ENCODE data around the gene IL23R.

The IL23R gene

DNA sequence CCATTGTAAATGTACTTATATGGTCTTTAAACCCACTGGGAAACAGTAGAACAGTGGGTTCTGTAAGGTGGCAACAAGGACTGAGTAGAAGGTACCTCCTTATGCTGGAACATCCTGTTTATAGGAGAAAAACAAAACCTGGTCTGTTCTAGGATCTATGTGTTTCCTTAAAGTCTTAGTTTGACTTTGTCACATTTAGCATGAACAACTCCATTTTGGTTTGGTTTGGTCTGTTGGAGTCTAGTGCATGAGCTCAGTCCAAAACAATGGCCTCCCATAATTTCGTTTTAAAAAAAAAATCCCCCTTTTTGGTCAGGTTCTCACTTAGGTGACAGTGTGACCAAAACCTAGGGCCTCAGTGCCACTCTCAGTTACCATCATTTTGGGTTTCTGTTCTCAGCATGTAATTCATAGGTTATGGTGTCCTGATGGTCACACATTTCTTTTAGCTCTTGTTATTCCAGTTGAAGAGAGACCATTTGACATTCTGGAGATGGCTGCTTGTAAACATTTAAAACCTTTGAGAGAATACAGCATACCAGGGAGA is 75.0 kb downstream of the IL23R start:
- TF ChIP-seq, protein P1, sequence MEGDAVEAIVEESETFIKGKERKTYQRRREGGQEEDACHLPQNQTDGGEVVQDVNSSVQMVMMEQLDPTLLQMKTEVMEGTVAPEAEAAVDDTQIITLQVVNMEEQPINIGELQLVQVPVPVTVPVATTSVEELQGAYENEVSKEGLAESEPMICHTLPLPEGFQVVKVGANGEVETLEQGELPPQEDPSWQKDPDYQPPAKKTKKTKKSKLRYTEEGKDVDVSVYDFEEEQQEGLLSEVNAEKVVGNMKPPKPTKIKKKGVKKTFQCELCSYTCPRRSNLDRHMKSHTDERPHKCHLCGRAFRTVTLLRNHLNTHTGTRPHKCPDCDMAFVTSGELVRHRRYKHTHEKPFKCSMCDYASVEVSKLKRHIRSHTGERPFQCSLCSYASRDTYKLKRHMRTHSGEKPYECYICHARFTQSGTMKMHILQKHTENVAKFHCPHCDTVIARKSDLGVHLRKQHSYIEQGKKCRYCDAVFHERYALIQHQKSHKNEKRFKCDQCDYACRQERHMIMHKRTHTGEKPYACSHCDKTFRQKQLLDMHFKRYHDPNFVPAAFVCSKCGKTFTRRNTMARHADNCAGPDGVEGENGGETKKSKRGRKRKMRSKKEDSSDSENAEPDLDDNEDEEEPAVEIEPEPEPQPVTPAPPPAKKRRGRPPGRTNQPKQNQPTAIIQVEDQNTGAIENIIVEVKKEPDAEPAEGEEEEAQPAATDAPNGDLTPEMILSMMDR (IDR thresholded peaks at IDR 0.05; ENCODE audit: low read depth, low read length): no peak

DNA sequence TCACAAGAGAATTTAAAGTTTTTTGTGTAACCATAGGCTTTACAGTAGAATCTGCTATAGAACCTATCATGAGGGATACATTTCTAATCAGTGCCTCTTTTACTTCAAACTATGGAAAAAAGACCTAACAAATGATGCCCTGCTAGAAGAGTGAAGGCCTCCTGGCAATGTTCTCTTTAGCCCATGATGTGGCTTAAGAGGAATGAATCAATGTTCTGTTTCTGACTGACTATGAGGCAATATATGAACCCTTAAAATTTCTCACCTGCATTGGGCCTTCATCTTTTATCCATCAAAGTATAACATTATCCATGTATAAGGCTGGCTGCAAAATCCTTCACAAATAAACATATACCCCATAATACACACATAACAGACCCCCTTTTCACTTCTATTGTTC is 75.8 kb downstream of the IL23R start:
- DNase-seq (ENCODE audit: extremely low read depth, low read depth): no peak
- TF ChIP-seq, protein P1 (IDR thresholded peaks at IDR 0.05; ENCODE audit: low read depth, low read length): no peak

More for the DNA sequence above, 75.0 kb downstream of the IL23R start:
- no peak for DNase-seq (ENCODE audit: extremely low read depth, low read depth)

DNA sequence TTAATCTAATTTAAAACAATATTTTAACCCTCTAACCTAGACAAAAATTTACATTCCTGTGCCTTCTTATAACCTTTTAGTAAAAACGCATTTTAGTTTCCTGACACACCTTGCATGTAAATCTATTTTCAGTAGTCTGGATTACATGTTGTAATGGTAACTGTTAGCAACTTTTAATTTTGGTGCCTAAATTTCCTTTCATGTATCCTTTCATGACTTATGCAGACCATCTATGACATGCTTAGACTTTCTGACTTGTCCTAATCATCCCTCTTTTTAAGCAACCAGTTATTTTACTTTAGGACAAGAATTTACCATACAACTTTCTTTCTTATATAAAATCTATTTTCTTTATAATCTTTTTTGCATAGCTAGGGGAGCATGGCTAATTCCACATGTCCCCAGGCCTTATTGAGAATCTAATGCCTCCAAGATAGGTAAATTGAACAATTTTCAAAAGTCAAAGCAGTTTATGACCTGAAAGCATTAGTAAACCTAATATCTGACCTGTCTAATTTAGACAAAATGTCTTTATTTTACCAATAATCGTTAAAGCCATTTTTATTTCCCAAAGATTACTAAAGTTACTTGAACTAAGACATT is 83.9 kb downstream of the IL23R start:
- TF ChIP-seq, protein P1 (IDR thresholded peaks at IDR 0.05; ENCODE audit: low read depth, low read length): no peak
- DNase-seq (ENCODE audit: extremely low read depth, low read depth): no peak

DNA sequence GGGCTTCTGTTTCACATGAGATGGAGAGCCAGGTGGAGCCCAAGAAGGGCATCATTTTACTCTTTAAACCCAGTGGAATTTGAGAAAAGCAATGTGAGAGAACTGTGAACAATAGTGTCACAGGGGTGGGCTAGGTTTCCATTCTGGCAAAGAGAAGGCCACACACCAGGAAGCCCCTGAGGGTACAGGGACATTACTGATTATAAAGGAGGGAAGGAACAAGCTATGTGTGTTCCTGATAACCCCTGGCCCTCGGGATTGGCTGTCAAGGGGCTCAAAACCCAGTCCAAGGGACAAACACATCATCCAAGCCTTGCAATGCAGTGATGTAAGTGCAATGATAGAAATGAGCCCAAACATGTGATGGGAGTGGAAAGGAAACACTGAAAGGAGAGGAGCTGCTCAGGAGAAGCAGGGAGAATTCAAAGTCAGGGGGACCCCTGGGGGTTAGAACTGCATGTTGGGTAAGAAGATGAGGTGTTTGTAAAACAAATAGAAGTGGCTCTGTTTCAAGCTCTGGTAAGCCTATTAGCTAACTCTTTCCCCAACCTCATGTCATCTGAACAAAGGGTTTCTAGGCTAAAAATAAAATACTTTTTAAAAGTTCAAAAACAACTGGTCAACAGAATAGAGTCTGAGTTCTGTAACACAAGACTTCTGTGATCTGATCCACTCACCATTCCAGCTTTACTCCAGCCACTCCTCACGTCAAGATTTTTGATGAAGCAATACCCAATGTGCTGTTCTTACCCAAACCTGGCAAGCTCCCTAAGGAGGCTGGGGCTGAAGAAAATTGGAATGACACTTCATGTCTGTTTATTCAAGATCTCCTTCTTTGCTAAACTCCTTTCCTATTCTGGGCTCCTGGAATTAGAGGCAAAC is 90.3 kb downstream of the IL23R start:
- no peak for DNase-seq (ENCODE audit: extremely low read depth, low read depth)
- TF ChIP-seq, protein P1 (IDR thresholded peaks at IDR 0.05; ENCODE audit: low read depth, low read length): no peak

GRCh38 chr1:67257173-67257535 is 90.9 kb downstream of the IL23R start:
- TF ChIP-seq, protein P1 (IDR thresholded peaks at IDR 0.05; ENCODE audit: low read depth, low read length): no peak
- DNase-seq (ENCODE audit: extremely low read depth, low read depth): no peak

- DNase-seq (ENCODE audit: extremely low read depth, low read depth): no peak
Measured at GRCh38 chr1:67261680-67262079, 95.4 kb downstream of the IL23R start.

More at GRCh38 chr1:67261680-67262079, 95.4 kb downstream of the IL23R start:
- TF ChIP-seq, protein P1 (IDR thresholded peaks at IDR 0.05; ENCODE audit: low read depth, low read length): peak; percentile 6; the same call in 1 of the 2 replicates

Data from AG09319 (cell line).